ENCODE results near the gene GRM7.

DNA sequence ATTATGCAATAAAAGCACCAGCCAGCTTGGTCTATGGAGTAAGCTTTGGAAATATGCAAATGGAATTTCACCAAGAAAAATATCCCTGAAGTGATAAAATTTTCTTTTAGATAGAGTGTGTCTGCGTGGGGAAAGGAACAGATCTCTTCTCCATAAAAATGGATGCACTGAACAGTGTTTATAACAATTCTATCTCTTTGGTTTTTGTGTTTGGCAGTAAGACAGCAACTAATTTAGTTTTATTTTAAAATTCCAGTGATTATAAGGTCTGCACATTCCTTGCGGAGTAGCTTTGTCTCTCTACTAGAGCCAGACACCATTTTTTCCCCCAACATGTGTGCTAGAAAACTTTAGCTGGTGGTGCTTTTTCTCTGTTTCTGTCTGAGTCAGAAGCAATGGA lies 712.4 kb downstream of the GRM7 start:
- no peak for TF ChIP-seq EZH2 (IDR thresholded peaks at IDR 0.05; ENCODE audit: low read depth, unreplicated experiment)
- TF ChIP-seq, protein P1, sequence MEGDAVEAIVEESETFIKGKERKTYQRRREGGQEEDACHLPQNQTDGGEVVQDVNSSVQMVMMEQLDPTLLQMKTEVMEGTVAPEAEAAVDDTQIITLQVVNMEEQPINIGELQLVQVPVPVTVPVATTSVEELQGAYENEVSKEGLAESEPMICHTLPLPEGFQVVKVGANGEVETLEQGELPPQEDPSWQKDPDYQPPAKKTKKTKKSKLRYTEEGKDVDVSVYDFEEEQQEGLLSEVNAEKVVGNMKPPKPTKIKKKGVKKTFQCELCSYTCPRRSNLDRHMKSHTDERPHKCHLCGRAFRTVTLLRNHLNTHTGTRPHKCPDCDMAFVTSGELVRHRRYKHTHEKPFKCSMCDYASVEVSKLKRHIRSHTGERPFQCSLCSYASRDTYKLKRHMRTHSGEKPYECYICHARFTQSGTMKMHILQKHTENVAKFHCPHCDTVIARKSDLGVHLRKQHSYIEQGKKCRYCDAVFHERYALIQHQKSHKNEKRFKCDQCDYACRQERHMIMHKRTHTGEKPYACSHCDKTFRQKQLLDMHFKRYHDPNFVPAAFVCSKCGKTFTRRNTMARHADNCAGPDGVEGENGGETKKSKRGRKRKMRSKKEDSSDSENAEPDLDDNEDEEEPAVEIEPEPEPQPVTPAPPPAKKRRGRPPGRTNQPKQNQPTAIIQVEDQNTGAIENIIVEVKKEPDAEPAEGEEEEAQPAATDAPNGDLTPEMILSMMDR (conservative IDR thresholded peaks at IDR 0.05; ENCODE audit: low read depth in 2 of 2) = no peak
- TF ChIP-seq, protein P2, sequence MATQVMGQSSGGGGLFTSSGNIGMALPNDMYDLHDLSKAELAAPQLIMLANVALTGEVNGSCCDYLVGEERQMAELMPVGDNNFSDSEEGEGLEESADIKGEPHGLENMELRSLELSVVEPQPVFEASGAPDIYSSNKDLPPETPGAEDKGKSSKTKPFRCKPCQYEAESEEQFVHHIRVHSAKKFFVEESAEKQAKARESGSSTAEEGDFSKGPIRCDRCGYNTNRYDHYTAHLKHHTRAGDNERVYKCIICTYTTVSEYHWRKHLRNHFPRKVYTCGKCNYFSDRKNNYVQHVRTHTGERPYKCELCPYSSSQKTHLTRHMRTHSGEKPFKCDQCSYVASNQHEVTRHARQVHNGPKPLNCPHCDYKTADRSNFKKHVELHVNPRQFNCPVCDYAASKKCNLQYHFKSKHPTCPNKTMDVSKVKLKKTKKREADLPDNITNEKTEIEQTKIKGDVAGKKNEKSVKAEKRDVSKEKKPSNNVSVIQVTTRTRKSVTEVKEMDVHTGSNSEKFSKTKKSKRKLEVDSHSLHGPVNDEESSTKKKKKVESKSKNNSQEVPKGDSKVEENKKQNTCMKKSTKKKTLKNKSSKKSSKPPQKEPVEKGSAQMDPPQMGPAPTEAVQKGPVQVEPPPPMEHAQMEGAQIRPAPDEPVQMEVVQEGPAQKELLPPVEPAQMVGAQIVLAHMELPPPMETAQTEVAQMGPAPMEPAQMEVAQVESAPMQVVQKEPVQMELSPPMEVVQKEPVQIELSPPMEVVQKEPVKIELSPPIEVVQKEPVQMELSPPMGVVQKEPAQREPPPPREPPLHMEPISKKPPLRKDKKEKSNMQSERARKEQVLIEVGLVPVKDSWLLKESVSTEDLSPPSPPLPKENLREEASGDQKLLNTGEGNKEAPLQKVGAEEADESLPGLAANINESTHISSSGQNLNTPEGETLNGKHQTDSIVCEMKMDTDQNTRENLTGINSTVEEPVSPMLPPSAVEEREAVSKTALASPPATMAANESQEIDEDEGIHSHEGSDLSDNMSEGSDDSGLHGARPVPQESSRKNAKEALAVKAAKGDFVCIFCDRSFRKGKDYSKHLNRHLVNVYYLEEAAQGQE (IDR thresholded peaks at IDR 0.05; ENCODE audit: unreplicated experiment) = no peak
- no peak for TF ChIP-seq JUNB (IDR thresholded peaks at IDR 0.05; ENCODE audit: unreplicated experiment)
- TF ChIP-seq EZH2phosphoT487 (IDR thresholded peaks at IDR 0.05; ENCODE audit: unreplicated experiment) = no peak
- TF ChIP-seq NANOG (IDR thresholded peaks at IDR 0.05; ENCODE audit: borderline replicate concordance) = no peak
- TF ChIP-seq POLR2AphosphoS5 (IDR thresholded peaks at IDR 0.05; ENCODE audit: low read depth) = no peak
- TF ChIP-seq, protein P3, sequence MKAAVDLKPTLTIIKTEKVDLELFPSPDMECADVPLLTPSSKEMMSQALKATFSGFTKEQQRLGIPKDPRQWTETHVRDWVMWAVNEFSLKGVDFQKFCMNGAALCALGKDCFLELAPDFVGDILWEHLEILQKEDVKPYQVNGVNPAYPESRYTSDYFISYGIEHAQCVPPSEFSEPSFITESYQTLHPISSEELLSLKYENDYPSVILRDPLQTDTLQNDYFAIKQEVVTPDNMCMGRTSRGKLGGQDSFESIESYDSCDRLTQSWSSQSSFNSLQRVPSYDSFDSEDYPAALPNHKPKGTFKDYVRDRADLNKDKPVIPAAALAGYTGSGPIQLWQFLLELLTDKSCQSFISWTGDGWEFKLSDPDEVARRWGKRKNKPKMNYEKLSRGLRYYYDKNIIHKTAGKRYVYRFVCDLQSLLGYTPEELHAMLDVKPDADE (IDR thresholded peaks at IDR 0.05) = no peak
- TF ChIP-seq CREB1 (CRISPR knock-in tag; IDR thresholded peaks at IDR 0.05; ENCODE audit: low read depth) = no peak
- TF ChIP-seq, protein P4, sequence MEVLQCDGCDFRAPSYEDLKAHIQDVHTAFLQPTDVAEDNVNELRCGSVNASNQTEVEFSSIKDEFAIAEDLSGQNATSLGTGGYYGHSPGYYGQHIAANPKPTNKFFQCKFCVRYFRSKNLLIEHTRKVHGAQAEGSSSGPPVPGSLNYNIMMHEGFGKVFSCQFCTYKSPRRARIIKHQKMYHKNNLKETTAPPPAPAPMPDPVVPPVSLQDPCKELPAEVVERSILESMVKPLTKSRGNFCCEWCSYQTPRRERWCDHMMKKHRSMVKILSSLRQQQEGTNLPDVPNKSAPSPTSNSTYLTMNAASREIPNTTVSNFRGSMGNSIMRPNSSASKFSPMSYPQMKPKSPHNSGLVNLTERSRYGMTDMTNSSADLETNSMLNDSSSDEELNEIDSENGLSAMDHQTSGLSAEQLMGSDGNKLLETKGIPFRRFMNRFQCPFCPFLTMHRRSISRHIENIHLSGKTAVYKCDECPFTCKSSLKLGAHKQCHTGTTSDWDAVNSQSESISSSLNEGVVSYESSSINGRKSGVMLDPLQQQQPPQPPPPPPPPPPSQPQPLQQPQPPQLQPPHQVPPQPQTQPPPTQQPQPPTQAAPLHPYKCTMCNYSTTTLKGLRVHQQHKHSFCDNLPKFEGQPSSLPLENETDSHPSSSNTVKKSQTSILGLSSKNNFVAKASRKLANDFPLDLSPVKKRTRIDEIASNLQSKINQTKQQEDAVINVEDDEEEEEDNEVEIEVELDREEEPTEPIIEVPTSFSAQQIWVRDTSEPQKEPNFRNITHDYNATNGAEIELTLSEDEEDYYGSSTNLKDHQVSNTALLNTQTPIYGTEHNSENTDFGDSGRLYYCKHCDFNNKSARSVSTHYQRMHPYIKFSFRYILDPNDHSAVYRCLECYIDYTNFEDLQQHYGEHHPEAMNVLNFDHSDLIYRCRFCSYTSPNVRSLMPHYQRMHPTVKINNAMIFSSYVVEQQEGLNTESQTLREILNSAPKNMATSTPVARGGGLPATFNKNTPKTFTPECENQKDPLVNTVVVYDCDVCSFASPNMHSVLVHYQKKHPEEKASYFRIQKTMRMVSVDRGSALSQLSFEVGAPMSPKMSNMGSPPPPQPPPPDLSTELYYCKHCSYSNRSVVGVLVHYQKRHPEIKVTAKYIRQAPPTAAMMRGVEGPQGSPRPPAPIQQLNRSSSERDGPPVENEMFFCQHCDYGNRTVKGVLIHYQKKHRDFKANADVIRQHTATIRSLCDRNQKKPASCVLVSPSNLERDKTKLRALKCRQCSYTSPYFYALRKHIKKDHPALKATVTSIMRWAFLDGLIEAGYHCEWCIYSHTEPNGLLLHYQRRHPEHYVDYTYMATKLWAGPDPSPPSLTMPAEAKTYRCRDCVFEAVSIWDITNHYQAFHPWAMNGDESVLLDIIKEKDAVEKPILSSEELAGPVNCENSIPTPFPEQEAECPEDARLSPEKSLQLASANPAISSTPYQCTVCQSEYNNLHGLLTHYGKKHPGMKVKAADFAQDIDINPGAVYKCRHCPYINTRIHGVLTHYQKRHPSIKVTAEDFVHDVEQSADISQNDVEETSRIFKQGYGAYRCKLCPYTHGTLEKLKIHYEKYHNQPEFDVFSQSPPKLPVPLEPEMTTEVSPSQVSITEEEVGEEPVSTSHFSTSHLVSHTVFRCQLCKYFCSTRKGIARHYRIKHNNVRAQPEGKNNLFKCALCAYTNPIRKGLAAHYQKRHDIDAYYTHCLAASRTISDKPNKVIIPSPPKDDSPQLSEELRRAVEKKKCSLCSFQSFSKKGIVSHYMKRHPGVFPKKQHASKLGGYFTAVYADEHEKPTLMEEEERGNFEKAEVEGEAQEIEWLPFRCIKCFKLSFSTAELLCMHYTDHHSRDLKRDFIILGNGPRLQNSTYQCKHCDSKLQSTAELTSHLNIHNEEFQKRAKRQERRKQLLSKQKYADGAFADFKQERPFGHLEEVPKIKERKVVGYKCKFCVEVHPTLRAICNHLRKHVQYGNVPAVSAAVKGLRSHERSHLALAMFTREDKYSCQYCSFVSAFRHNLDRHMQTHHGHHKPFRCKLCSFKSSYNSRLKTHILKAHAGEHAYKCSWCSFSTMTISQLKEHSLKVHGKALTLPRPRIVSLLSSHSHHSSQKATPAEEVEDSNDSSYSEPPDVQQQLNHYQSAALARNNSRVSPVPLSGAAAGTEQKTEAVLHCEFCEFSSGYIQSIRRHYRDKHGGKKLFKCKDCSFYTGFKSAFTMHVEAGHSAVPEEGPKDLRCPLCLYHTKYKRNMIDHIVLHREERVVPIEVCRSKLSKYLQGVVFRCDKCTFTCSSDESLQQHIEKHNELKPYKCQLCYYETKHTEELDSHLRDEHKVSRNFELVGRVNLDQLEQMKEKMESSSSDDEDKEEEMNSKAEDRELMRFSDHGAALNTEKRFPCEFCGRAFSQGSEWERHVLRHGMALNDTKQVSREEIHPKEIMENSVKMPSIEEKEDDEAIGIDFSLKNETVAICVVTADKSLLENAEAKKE (CRISPR knock-in tag; IDR thresholded peaks at IDR 0.05) = no peak
